ENCODE measurements around the gene COPA.

DNA sequence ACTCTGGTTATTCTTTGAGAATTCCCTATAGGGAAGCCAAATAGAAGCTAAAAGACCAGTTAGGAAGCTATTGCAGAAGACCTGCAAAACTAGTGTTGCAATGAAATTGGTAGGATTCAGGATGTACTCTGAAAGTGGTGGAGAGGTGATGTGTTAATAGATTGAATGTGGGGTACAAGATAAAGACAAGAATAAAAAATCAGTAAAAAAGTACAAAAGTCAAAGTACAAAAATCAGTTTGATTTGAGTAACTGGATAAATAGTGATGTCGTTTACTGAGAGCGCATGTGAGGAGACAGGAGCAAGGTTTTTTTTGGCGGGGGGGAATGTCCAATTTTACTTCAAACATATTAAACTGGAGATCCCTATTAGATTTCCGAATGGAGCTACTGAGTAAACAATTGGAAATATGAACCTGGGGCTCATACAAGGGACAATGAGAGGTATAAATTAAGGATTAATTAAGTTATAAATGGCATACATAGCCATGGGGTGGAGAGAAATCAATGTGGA is 78.2 kb downstream of the COPA start:
- TF ChIP-seq, protein P1, sequence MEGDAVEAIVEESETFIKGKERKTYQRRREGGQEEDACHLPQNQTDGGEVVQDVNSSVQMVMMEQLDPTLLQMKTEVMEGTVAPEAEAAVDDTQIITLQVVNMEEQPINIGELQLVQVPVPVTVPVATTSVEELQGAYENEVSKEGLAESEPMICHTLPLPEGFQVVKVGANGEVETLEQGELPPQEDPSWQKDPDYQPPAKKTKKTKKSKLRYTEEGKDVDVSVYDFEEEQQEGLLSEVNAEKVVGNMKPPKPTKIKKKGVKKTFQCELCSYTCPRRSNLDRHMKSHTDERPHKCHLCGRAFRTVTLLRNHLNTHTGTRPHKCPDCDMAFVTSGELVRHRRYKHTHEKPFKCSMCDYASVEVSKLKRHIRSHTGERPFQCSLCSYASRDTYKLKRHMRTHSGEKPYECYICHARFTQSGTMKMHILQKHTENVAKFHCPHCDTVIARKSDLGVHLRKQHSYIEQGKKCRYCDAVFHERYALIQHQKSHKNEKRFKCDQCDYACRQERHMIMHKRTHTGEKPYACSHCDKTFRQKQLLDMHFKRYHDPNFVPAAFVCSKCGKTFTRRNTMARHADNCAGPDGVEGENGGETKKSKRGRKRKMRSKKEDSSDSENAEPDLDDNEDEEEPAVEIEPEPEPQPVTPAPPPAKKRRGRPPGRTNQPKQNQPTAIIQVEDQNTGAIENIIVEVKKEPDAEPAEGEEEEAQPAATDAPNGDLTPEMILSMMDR (IDR thresholded peaks at IDR 0.05), result no peak
- TF ChIP-seq POLR2A (IDR thresholded peaks at IDR 0.05), result no peak
